ENCODE data around the gene COPB1.
"Not testable (repeated sequence)": the region's sequence is repeated elsewhere in the genome, so short reads cannot be mapped to it uniquely, and the experiment has no call there.

Gene COPB1, protein sequence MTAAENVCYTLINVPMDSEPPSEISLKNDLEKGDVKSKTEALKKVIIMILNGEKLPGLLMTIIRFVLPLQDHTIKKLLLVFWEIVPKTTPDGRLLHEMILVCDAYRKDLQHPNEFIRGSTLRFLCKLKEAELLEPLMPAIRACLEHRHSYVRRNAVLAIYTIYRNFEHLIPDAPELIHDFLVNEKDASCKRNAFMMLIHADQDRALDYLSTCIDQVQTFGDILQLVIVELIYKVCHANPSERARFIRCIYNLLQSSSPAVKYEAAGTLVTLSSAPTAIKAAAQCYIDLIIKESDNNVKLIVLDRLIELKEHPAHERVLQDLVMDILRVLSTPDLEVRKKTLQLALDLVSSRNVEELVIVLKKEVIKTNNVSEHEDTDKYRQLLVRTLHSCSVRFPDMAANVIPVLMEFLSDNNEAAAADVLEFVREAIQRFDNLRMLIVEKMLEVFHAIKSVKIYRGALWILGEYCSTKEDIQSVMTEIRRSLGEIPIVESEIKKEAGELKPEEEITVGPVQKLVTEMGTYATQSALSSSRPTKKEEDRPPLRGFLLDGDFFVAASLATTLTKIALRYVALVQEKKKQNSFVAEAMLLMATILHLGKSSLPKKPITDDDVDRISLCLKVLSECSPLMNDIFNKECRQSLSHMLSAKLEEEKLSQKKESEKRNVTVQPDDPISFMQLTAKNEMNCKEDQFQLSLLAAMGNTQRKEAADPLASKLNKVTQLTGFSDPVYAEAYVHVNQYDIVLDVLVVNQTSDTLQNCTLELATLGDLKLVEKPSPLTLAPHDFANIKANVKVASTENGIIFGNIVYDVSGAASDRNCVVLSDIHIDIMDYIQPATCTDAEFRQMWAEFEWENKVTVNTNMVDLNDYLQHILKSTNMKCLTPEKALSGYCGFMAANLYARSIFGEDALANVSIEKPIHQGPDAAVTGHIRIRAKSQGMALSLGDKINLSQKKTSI

DNA sequence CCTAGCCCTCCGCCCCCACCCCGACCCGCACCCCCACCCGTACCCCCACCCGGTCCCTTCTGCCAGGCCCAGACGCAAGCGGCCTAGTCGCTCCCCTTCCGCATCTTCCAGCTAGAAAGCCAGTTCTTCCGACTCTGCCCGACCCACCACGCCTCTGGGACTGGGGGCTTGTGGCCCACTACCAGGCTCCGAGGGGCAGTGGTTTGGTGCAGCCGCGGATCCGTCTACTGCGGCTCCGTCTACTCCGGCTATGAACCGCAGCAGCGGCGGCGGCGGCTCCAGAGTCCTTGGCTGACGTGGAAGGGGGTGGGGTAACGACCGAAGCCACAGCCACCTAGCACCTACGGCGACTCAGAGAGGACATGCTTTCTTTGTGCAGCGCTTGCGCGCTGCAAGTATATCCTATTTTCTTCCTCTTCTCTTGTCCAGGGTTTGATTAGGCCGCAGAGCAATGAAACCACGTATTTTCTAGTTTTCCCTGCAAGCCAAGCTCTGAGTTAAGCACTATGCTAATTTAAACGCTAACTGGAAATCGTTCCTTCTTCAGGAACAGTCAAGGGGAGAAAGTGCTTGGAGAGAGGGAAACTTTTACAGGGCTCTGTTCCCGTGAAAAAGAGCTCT is at the start of gene COPB1:
Gene COPB1 (minus strand): TSS at position 252 of the 621 bp plus-strand sequence. CDS start 883 bp downstream, outside the sequence.
- peak; percentile 93 for DNase-seq (ENCODE audit: low read depth, low spot score)

- DNase-seq (ENCODE audit: low read depth, low spot score), result no peak
Measured at GRCh38 chr11:14547440-14547839, 47.8 kb upstream of the COPB1 start.

DNA sequence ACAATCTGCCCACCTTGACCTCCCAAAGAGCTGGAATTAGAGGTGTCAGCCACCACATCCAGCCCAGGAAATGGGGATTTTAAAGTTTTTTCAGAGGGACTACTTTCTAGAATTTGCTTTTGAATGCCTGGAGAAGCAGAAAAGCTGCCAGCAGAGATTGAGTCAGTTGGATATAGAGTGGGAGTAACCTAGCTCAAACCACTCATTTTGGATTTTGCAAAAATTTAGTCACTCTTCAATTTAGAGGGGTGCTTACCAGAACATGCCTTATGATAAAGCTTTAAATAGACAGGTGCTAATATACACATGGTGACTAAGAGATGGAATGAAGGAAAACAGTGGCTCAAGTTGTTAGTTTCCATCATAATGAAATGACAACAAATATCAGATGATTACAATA is 47.1 kb upstream of the COPB1 start:
- DNase-seq (ENCODE audit: low read depth, low spot score), result no peak

DNA sequence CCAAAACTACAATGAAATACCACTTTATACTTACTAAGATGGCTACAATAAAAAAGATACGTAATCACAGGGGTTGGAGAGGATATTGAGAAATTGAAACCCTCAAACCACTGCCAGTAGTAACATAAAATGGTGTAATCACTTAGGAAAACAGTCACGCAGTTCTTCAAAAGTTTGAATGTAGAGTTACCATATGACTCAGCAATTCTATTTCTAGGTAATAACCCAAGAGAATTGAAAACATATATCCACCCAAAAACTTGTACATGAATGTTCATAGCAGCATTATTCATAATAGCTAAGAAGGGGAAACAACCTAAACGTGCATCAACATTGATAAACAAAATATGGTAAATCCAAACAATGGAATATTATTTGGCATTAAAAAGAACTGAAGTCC is 45.0 kb upstream of the COPB1 start:
- no peak for DNase-seq (ENCODE audit: low read depth, low spot score)

GRCh38 chr11:14543260-14543659 is 43.6 kb upstream of the COPB1 start:
- DNase-seq (ENCODE audit: low read depth, low spot score), result no peak

DNA sequence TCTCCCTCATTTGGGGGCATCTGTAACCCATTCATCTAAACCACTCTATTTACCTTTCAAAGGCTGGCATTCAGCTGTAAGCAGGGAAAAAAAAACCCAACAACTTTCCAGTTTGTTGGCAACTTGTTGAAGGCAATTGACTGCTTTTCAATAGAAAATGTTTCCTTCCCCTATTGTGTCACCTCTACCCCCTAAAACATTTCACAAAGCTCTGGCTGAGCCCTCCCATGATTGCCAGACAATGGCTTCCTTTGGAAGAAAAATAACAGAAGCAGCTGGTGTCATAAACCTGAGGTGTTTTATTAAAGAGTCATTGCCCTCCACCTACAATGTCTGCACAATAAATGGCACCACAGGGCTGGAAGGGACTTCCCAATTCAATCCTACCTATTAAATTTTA is 42.7 kb upstream of the COPB1 start:
- DNase-seq (ENCODE audit: low read depth, low spot score), result no peak

GRCh38 chr11:14541192-14541947 is 41.8 kb upstream of the COPB1 start:
- DNase-seq (ENCODE audit: low read depth, low spot score), result no peak

- DNase-seq (ENCODE audit: low read depth, low spot score), result no peak
Measured at GRCh38 chr11:14539982-14540421, 40.4 kb upstream of the COPB1 start.

DNA sequence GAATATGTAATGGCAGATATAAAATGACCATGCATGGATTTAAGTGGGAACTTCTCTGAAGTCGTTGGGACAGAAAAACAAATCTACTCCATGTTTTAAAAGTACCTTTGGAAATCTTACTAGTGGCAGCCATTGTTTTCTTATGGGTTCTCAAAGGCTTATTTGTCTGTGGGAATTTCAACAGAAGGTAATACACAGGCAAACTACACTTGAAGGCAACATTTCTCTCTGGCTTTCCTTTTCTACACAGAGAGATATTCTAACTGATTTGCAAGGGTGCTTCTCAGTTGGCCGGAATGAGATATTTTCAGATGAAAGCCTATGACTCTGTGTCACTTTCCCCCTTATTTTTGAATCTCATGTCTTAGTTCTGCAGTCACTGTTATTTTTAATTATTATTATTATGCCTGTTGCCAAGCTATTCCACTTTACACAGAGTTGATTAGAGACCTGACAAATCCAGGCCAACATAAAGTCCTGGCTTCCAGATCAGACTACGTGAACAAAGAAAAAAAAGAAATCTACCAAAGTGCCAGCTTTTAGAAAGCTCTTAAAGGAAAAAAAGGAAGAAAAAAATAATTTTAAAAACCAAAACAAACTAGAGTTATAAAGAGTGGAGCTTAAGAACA is 39.4 kb upstream of the COPB1 start:
- no peak for DNase-seq (ENCODE audit: low read depth, low spot score)

DNA sequence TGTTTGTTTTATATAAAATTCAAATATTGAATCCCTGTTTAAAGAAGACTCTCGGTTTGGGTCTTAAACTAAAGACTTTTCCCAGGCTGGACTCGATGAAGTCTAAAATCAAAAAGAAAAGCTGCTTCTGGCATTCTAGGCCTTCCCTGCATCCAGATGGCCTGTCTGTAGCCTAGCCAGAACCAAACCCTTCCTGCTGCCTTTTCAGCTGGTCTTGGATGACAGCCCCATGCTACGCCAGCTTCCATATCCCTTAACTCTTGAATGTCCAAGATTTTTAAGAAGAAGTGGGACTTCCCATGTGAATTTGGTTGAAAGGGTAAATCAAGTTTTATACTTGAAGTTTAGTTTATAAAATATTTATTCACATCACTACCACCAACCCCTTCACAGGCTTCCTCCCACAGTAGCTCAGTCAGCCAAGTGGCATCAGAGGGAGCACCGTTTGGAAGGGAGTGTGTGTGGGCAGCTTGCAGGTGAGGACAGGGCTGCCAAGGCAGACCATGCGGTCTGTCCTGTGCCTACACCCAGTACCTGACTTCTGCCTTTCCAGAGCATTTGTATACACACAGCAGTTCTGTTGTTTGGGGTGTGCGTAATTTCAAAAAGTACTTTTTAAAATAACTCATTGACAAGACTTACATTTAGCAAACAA is 38.8 kb upstream of the COPB1 start:
- DNase-seq (ENCODE audit: low read depth, low spot score), result no peak

DNA sequence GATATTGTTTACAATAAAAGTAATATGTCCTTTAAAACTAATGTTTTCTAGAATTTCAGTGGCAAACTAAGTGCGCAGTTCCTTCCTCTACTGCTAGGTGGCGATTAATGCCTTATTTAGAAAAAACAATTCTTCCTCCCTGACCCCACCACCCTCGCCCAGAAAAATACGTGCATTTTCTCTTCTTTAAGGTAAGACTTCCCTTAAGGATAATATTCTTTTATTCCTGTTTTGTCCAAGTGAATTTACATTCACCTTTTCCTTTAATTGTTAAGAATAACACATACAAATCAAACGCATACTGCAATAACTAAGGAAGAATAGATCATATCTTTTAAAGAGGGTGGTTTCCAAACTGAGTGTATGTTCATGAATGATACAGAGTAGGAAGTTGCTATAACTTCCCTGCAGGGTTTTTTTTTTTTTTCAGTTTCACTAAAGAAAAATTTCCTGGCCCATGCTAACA is 37.6 kb upstream of the COPB1 start:
- no peak for DNase-seq (ENCODE audit: low read depth, low spot score)

- DNase-seq (ENCODE audit: low read depth, low spot score), result not testable (repeated sequence)
Measured at GRCh38 chr11:14535166-14535565, 35.6 kb upstream of the COPB1 start.

DNA sequence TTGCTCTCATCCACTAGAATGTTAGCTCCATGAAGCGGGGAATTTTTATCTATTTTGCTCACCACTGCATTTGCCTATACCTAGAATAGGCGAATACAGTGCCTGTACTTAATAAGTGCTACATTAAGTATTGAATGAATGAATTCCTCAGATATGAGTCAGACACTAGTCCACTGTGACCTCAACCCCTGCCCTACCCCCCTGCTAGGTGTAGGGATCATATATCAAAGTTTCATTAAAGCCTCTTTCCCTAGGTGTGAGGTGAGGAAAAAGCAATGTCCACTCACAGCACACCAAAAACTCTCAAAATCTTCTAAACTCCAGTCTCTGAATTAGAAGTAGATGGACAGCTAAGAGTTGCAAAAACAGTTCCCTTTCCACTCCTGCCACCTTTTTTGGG is 30.3 kb upstream of the COPB1 start:
- no peak for DNase-seq (ENCODE audit: low read depth, low spot score)

GRCh38 chr11:14529321-14529720 is 29.7 kb upstream of the COPB1 start:
- DNase-seq (ENCODE audit: low read depth, low spot score), result no peak

- no peak for DNase-seq (ENCODE audit: low read depth, low spot score)
Measured at GRCh38 chr11:14522801-14523200, 23.2 kb upstream of the COPB1 start.

DNA sequence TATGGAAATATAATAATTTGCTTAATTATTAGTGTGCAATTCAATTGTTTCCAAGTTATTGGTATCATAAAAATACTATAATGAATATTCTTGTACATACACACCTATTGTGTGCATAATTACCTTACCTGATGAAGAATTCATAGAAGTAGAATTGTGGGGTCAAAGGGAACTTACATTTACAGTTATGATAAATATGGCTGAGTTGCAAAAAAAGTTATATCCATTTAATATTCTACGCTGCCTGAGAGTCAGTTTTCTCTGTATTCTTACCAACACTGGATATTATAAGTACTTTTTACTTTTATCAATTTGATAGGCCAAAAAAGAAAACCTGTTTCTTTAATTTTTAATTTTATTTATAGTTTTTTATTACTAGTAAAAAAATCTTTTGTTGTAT is 22.6 kb upstream of the COPB1 start:
- DNase-seq (ENCODE audit: low read depth, low spot score), result no peak

GRCh38 chr11:14520747-14521151 is 21.1 kb upstream of the COPB1 start:
- no peak for DNase-seq (ENCODE audit: low read depth, low spot score)

- DNase-seq (ENCODE audit: low read depth, low spot score), result peak; percentile 98
Measured at GRCh38 chr11:14519917-14520746, 20.5 kb upstream of the COPB1 start, which contains the start of gene PSMA1. Gene PSMA1 (minus strand): TSS chr11:14520386. CDS start chr11:14520299, 87 bp downstream.

DNA sequence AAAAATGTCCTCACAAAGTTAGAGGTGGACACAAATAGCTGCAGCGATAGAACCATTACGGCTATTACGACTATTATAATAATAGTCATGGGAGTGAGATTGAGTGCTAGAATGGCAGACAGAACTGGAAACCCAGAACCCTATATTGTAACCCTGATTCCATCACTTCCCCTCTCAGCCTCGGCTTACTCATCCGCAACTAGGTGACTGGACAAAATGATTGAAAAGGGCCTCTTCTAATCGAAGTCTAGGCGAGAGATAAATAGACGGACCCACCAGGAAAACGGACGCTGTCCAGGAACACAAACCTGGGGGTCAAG is 19.9 kb upstream of the COPB1 start:
- DNase-seq (ENCODE audit: low read depth, low spot score), result no peak

Measured in ELF-1 (cell line).